HG03460 (cell line): ENCODE results near the gene FOSL2.
A peak's percentile ranks its signal among the peaks of the same experiment; 100 is the strongest.

Experiments
- ATAC-seq: cut with Tn5 transposase; IDR thresholded peaks from one replicate; pipeline ENCODE4 v1.9.1; 2021; ENCODE audit not compliant: unreplicated experiment

Gene FOSL2

GRCh38 chr2:28392297-28393113, at the start of gene FOSL2:
Gene FOSL2, plus strand, starts transcription at chr2:28392858. Its CDS starts 863 bp downstream, at chr2:28393721.
- peak; percentile 74 for ATAC-seq

- ATAC-seq, result no peak
Observed at GRCh38 chr2:28343184-28343942, 49.3 kb upstream of the FOSL2 start.

GRCh38 chr2:28343971-28344715, 48.5 kb upstream of the FOSL2 start:
- no peak for ATAC-seq

GRCh38 chr2:28344756-28345373, 47.8 kb upstream of the FOSL2 start:
- no peak for ATAC-seq

- no peak for ATAC-seq
Observed at GRCh38 chr2:28345619-28346018, 47.0 kb upstream of the FOSL2 start.

- ATAC-seq, result no peak
Observed at GRCh38 chr2:28346587-28346986, 46.1 kb upstream of the FOSL2 start.

GRCh38 chr2:28347193-28347592, 45.5 kb upstream of the FOSL2 start:
- no peak for ATAC-seq

GRCh38 chr2:28347596-28347995, 45.1 kb upstream of the FOSL2 start:
- ATAC-seq, result no peak

GRCh38 chr2:28348149-28348567, 44.5 kb upstream of the FOSL2 start:
- no peak for ATAC-seq

- ATAC-seq, result no peak
Observed at GRCh38 chr2:28348921-28349320, 43.7 kb upstream of the FOSL2 start.

GRCh38 chr2:28349546-28350165, 43.0 kb upstream of the FOSL2 start:
- ATAC-seq, result no peak

- ATAC-seq, result no peak
Observed at GRCh38 chr2:28350196-28350595, 42.5 kb upstream of the FOSL2 start.

GRCh38 chr2:28350791-28351285, 41.8 kb upstream of the FOSL2 start:
- no peak for ATAC-seq

- ATAC-seq, result no peak
Observed at GRCh38 chr2:28351621-28352020, 41.0 kb upstream of the FOSL2 start.

GRCh38 chr2:28352104-28352503, 40.6 kb upstream of the FOSL2 start:
- ATAC-seq, result no peak

- no peak for ATAC-seq
Observed at GRCh38 chr2:28352610-28353195, 40.0 kb upstream of the FOSL2 start.

- ATAC-seq, result no peak
Observed at GRCh38 chr2:28354920-28355520, 37.6 kb upstream of the FOSL2 start.

GRCh38 chr2:28355521-28356094, 37.0 kb upstream of the FOSL2 start:
- ATAC-seq, result no peak
